ENCODE results near the gene HOATZ. TPM values are rescaled to one million over a fixed set of nuclear protein-coding genes. Genes with fewer than 3 reads are reported as not detected.

Gene HOATZ
- polyA plus RNA-seq, 1 experiment: 0.31 TPM

DNA sequence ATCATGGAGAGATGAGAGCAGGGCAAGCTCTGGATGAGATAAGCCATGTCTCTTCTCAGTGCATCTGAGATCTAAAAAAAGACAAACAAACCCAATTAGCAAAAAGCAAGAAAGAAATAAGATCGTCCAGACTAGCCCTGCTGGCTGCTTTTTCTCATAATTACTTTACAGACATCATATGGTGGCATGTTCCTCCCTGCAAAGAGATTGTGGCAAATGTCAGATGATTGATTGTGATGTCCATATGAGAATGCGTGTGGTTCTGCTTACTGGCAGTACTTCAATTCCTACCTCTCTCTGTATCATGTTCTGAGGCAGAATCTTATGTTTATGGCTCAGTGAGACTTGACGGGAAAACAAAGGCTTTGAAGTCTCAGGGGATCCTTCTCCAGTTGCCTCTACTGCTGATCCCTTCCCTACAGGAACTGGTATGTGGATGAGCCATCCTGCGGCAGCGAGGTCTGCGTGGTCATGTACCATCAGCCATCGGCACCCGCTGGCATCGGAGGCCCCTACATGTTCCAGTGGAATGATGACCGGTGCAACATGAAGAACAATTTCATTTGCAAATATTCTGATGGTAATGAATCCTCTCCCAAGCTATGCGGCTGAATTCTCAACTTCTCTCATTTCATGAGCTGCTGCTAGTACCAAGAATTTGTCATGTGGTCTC is 34.8 kb downstream of the HOATZ start:
- no peak for DNase-seq (ENCODE audit: low read depth, low spot score)
- TF ChIP-seq, protein P1, sequence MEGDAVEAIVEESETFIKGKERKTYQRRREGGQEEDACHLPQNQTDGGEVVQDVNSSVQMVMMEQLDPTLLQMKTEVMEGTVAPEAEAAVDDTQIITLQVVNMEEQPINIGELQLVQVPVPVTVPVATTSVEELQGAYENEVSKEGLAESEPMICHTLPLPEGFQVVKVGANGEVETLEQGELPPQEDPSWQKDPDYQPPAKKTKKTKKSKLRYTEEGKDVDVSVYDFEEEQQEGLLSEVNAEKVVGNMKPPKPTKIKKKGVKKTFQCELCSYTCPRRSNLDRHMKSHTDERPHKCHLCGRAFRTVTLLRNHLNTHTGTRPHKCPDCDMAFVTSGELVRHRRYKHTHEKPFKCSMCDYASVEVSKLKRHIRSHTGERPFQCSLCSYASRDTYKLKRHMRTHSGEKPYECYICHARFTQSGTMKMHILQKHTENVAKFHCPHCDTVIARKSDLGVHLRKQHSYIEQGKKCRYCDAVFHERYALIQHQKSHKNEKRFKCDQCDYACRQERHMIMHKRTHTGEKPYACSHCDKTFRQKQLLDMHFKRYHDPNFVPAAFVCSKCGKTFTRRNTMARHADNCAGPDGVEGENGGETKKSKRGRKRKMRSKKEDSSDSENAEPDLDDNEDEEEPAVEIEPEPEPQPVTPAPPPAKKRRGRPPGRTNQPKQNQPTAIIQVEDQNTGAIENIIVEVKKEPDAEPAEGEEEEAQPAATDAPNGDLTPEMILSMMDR (IDR thresholded peaks at IDR 0.05; ENCODE audit: low read depth, low read length): no peak
- Histone ChIP-seq H3K27me3 (ENCODE audit: control insufficient read depth, insufficient read depth, low read length) (no peaks in the 10 kb centered on the region), H3K9me3 (ENCODE audit: control insufficient read depth, insufficient read depth, low read length) (no peaks in the 10 kb centered on the region), H3K27ac (ENCODE audit: low read depth, low read length) (no peak overlapping the region), H3K4me3 (ENCODE audit: low read depth, low read length) (no peak overlapping the region)
- ChIA-PET POLR2A (interaction anchor here (1.8 kb wide), 1 partner anchor 8 kb away, joined by 7 read pairs; no protein-coding TSS in a partner anchor), CTCF (interaction anchor here (0.8 kb wide), 1 partner anchor 291 kb away, joined by 3 read pairs; no protein-coding TSS in a partner anchor)

DNA sequence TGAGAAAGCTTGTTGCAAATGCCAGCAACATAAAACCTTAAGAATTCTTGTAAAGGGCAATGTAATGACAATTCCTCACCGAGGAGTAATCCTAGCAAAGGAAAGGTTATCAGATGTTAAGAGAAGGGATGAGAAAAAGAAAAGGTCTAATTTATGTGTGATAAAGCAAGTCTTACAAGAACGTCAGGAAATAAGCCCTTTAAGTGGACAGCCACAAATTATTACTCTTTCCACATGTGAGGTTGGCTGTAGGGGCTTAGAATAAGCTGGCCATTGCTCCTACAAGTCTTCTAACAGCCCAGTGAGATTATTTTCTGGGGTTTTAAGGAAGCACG is 35.3 kb downstream of the HOATZ start:
- CTCF ChIA-PET: interaction anchor here (0.8 kb wide), 1 partner anchor 290 kb away, joined by 3 read pairs; no protein-coding TSS in a partner anchor
- no peaks in the 10 kb centered on the region for H3K27me3 ChIP-seq (ENCODE audit: control insufficient read depth, insufficient read depth, low read length)
- POLR2A ChIA-PET: interaction anchor here (1.8 kb wide), 1 partner anchor 8 kb away, joined by 7 read pairs; no protein-coding TSS in a partner anchor
- H3K9me3 ChIP-seq (ENCODE audit: control insufficient read depth, insufficient read depth, low read length): no peaks in the 10 kb centered on the region
- no peak overlapping the region for H3K27ac ChIP-seq (ENCODE audit: low read depth, low read length)
- no peak overlapping the region for H3K4me3 ChIP-seq (ENCODE audit: low read depth, low read length)
- DNase-seq (ENCODE audit: low read depth, low spot score): no peak
- TF ChIP-seq, protein P1 (IDR thresholded peaks at IDR 0.05; ENCODE audit: low read depth, low read length): no peak

DNA sequence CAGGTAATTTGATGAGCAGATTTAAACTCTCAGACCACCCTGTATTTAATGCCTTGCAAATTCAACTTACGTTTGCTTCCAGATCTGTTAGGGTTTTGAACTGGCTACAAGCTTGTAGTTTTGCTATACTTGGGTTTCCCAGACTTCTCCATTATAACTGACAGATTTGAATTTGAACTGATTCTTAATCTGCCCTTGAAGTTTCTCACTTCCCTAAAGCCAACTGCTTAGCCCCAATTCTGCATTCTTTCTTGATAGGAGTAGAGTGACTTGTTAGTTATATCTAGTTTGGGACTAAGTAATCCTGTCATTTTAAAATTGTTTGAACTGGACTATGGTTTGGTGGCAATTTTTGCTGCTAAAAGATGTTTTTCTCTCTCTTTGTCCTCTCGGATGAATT is 35.7 kb downstream of the HOATZ start:
- Histone ChIP-seq H3K27me3 (ENCODE audit: control insufficient read depth, insufficient read depth, low read length) (no peaks in the 10 kb centered on the region), H3K9me3 (ENCODE audit: control insufficient read depth, insufficient read depth, low read length) (no peaks in the 10 kb centered on the region), H3K4me3 (ENCODE audit: low read depth, low read length) (no peak overlapping the region), H3K27ac (ENCODE audit: low read depth, low read length) (no peak overlapping the region)
- TF ChIP-seq, protein P1 (IDR thresholded peaks at IDR 0.05; ENCODE audit: low read depth, low read length): no peak
- POLR2A ChIA-PET: no interaction called here
- DNase-seq (ENCODE audit: low read depth, low spot score): no peak
- CTCF ChIA-PET: interaction anchor here (0.8 kb wide), 1 partner anchor 290 kb away, joined by 3 read pairs; no protein-coding TSS in a partner anchor

DNA sequence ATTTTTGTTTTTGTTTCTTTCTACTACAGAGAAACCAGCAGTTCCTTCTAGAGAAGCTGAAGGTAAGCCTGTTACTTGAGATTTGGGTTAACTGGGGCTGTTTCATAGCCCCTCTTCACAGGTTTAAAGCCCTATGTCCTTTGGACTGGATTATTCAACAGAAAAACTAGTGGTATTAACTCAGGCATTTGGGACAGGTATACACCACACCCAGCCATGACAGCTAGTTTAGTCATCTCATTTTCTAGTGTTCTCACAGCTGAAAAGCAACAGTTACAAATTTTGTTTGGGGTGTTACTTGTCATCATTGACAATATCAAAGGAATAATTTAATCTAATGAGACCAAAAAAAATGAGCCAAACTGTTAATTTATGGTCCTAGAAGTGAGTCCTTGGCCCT is 40.0 kb downstream of the HOATZ start:
- ChIA-PET POLR2A (no interaction called here), CTCF (interaction anchor here (1.1 kb wide), 1 partner anchor 100 kb away, joined by 4 read pairs; no protein-coding TSS in a partner anchor)
- Histone ChIP-seq H3K27ac (ENCODE audit: low read depth, low read length) (peak overlapping the region; percentile 40), H3K9me3 (ENCODE audit: control insufficient read depth, insufficient read depth, low read length) (peaks cover 3% of the 10 kb centered on the region; the same call in 1 of the 2 replicates), H3K27me3 (ENCODE audit: control insufficient read depth, insufficient read depth, low read length) (no peaks in the 10 kb centered on the region), H3K4me3 (ENCODE audit: low read depth, low read length) (no peak overlapping the region)
- DNase-seq (ENCODE audit: low read depth, low spot score): no peak
- TF ChIP-seq, protein P1 (IDR thresholded peaks at IDR 0.05; ENCODE audit: low read depth, low read length): no peak

DNA sequence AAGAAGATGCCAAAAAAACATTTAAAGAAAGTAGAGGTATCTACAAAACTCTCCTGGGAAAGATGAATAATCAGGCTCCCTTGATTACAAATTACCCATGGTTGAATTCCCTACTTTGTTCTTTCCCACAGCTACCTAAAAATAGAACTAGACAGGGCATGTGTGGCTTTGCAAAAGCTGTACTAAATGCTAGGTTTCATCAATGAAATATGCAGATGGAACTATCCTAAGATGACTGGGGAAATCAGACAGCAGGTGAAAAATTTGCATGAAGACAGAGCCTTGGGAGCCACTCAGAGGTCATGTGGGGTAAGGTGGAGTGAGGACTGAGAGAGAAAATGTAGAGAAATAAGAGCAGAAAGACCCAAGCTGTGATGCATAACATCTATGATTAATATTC is 40.7 kb downstream of the HOATZ start:
- CTCF ChIA-PET: no interaction called here
- H3K4me3 ChIP-seq (ENCODE audit: low read depth, low read length): no peak overlapping the region
- TF ChIP-seq, protein P1 (IDR thresholded peaks at IDR 0.05; ENCODE audit: low read depth, low read length): no peak
- H3K27ac ChIP-seq (ENCODE audit: low read depth, low read length): no peak overlapping the region
- DNase-seq (ENCODE audit: low read depth, low spot score): no peak
- POLR2A ChIA-PET: no interaction called here
- H3K27me3 ChIP-seq (ENCODE audit: control insufficient read depth, insufficient read depth, low read length): no peaks in the 10 kb centered on the region
- H3K9me3 ChIP-seq (ENCODE audit: control insufficient read depth, insufficient read depth, low read length): peaks cover 3% of the 10 kb centered on the region; the same call in 1 of the 2 replicates
